ENCODE data around the gene SEMA6B.

GRCh38 chr19:4593409-4593851 is 33.9 kb upstream of the SEMA6B start:
- TF ChIP-seq CTCF (IDR thresholded peaks at IDR 0.05; ENCODE audit: extremely low read depth in 1 of 2, insufficient read depth in 1 of 2, low read depth in 1 of 2, low read length in 2 of 2): no peak
- no peak for TF ChIP-seq EZH2 (IDR thresholded peaks at IDR 0.05; ENCODE audit: borderline replicate concordance, low read depth, low read length, severe bottlenecking)
- no peak for TF ChIP-seq MAX (IDR thresholded peaks at IDR 0.05; ENCODE audit: insufficient read depth, insufficient read length)
- TF ChIP-seq POLR2AphosphoS5 (IDR thresholded peaks at IDR 0.05; ENCODE audit: insufficient read depth, low read depth, low read length): no peak
- no peak for TF ChIP-seq POLR2A (IDR thresholded peaks at IDR 0.05; ENCODE audit: low read depth, low read length)
- no peak for TF ChIP-seq FOS (IDR thresholded peaks at IDR 0.05; ENCODE audit: borderline replicate concordance, insufficient read depth, low read length)

Measured in endothelial cell of umbilical vein (primary cell).